HG03064 (cell line): Measurements from ENCODE around the gene CFAP251.

ENCODE experiments used
- ATAC-seq: cut with Tn5 transposase; IDR thresholded peaks from one replicate; pipeline ENCODE4 v1.9.1; 2021; ENCODE audit warnings: low read depth; ENCODE audit not compliant: unreplicated experiment

Gene CFAP251

DNA sequence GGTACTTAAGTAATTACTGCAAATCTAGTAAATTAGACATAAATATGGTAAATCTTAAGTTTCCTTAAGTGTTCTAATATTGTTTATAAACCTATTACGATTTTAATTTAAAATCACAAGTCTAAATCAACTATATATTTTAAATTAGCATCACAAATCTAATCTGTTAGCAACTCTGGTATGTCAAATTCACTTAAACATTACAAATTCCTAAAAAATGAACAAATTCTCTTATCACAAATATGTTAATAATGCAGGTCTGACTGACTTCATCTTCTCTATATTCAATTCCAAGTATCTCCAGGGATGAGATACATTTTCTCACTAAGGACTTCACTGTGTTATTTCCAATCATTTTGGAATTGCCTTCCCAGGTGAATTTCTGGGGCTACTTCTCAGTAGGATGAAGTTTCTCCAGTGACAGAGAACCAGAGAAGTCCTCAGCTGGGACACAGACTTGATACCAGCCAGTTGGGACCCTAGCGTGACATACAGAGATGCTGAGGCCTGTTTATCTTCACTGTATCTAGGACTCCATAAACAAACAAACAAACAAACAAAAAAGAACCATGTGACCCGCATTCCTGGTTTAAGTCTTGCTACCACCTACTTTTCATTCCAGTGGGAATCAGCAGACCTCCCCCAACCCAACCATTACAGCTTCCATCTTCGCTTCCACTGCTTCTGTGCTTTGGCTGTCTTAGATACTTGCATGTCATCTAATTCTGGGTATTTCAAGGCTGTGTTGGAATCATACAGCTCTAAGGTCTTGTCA lies 21.8 kb downstream of the CFAP251 start:
- ATAC-seq, result no peak

DNA sequence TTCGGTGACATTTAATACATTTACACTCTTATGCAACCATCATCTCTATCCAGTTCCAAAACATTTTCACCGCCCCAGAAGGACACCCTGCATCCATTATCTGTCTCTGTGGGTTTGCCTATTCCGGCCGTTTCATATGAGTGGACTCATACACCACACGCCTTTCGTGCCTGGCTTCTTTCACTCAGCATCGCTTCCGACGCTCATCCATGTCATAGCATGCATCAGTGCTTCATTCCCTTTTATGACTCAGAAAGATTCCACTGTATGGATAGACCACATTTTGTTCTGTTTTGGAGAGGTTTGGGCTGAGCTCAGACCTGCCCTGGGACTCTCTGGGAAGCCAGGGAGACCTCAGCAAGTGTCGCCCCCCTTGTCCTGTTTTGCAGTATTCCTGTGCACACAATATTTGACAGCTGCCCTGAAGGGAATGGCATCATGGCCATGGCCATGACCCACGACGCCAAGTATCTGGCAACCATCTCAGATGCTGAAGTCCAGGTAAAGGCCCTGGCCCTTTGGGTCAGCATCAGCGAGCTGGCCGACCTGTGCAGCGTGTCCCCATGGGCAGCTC lies 23.8 kb downstream of the CFAP251 start:
- no peak for ATAC-seq

DNA sequence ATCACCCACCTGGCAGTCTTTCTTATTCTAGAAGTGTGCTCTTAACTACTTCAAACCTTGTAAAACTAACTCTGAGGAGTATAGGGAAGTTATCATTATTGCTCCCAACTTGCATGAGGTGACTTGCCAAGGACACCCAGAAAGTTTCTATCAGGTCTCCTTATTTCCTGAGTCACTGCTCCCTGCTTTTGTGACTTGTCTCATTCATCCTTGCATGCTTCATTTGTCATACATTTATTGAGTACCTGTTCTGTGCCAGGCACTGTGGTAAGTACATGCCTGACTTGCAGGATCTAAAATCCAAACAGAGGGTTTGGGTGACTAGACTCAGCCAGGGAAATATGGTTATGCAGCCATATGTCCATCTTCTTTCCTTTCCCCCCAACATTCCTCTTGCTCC lies 25.5 kb downstream of the CFAP251 start:
- ATAC-seq, result no peak

DNA sequence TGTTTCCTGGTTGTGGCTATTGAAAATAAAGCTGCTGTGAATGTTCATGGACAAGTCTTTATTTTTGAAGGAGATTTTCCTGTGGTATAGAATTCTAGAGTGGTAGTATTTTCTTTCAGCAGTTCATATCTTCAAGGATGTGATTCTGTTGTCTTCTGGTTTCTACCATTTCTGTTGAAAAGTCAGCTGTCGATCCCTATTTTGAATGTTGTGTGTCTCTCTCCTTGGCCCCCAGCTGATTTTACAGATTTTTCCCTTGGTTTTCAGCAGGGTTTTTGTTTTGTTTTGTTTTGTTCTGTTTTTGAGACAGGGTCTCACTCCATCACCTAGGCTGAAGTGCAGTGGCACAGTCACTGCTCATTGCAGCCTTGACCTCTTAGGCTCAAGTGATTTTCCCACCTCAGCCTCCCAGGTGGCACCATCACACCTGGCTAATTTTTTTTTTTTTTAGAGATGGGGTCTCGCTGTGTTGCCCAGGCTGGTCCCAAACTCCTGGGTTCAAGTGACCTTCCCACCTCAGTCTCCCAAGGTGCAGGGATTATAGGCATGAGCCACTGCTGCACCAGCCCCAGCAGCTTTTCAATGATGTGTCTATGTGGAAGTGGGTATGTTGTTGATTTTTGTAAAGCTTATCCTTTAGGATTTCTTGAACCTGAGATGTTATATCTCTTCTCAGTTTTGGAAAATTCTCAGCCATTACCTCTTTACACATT lies 28.1 kb downstream of the CFAP251 start:
- no peak for ATAC-seq

DNA sequence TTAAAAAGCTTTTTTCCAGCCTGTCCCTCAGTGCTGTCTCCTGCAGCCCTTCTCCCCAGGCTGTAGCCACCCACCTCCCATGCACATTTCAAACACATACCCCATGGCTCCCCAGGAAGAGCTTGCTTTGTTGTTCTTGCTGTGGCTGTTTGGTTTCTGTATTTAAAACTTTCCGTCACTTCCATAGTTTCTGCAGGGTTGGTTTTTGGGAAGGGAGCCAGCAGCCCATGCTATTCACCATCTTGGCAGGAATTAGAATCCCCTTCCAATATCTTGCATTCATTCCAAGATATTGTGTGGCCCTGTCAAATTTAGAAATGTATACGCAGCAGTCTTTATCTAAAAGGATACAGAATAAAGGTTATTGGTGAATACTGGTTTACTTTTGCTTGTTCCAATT lies 29.6 kb downstream of the CFAP251 start:
- no peak for ATAC-seq

DNA sequence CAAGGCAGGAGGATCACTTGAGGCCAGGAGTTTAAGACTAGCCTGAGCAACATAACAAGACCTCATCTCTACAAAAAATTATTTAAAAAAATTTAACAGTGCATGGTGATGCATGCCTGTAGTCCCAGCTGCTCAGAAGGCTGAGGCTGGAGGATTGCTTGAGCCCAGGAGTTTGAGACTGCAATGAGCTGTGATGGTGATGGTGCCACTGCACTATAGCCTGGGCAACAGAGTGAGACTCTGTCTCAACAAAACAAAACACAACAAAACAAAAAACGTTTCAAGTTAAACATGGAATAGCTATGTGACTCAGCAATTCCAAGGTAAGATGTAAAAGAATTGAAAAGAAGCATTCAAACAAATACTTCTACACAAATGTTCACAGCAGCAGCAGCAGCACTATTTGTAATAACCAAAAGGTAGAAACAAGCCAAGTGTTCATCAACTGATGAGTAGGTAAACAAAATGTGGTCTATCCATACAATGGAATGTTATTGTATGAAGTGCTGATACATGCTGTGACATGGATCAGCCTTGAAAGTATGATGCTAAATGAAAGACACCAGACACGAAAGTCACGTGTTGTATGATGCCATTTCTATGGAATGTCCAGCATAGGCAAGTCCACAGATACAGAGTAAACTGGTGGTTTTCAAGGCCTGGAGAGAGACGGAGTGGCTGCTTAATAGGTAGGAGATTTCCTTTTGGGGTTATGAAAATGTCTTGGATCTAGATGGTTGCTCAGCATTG lies 31.4 kb downstream of the CFAP251 start:
- no peak for ATAC-seq

DNA sequence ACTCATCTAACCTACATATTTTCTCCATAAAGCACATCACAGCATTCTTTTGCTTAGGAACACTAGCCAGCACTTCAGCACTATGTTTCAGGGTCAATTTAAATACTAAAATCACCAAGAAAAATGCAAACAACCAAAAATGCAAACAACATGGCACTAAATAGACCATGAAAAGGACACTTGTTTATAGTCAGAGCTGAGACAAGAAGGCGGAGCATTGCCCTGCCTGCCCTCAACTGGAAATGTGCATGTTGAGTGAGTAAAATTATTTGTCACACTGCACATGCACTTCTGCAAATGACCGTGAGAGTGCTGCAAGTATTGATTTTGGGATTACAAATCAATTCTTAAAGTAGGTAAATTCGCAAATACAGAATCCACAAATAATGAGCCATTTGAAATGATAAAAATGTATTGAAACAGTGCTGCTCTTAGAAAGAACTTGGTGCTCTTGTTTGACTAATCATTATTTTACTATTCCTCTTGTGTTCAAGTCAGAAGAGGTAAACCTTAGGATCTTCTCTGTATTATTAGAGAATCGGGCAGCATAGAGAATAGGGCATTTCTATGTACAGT lies 34.8 kb downstream of the CFAP251 start:
- ATAC-seq, result no peak

DNA sequence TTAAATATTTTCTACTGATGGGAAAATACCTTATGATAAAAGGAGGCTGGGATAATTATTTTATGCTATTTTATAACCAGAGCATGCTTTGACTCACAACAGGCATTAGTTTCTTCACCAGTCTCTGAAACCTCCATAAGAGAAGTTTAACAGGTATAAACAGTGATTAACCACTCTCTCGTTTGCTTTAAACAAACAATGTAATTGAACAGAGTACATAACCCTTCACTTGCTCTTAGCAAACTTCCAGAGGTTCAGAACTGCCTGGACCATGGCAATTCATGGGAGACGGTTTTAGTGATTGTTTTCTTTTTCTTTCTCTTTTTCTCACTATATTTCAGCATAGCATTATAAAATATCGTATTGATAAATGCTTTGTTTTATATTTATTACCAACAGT lies 35.3 kb downstream of the CFAP251 start:
- no peak for ATAC-seq

DNA sequence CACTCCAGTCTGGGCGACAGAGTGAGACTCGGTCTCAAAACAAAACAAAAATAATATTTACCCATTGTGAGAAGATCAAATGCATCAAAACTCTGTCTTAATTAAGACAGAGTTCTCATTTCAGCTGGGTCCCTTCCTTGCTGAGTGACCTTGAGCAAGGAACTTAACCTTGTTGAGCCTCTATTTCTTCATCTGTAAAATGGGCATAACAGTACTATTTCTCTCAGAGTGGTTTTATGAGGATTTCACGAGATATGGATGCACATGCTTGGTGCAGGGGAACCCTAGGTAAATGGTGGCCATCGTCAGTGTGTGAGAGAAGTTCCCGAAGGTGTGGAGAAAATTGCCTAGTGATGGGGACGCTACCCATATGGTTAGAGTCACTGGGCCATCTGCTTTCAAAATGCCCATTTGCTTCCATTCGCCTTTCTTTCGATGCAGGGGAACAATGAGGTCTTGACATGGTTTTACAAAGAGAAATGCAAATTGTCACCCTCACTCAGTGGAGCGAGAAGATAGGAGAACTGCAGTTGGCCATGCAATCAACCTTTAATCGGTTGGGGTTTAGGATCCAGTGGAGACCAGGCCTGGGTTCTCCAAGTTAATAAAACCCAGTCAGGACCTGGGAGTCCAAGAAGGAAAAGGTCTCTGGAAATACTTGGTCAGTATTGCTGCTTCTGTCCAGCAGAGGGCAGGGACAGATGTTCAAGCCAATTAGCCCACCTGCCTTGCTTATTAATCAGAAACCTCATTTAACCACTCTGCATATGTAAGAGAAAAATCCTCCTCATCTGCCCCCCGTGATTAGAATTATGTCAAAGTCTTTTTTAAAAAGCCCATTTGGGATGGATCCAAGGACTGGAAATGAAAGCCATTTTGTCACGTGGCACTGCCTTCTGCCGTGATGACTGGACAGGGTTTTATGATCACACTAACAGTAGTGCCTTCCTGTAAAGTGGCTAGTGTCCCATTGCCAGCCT lies 37.2 kb downstream of the CFAP251 start:
- ATAC-seq, result no peak

DNA sequence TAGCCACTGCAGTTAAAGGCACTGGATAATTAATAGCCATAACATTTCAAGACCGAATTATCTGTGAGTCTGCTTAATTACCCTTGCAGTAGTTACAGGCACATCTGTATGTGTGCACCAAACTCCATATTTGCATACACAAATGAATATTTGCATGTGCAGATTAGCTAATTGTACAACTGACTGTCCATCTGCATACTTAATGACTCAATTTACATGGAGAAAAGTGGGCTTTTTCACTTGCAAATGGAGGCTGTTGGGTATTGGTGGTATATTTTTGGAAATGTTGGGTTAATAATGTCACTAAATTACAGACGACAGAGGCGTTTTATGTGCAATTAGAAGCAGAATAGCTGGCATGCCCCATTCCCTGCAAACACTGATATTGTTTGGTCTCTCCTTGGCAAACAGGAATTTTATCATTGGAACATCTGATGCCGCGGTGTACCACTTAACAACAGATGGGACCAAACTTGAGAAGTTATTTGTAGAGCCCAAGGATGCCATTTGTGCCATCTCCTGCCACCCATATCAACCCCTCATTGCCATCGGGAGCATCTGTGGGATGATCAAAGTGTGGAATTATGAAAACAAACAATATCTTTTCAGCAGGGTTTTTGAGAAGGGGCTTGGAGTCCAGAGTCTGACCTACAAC lies 39.6 kb downstream of the CFAP251 start:
- ATAC-seq, result no peak

DNA sequence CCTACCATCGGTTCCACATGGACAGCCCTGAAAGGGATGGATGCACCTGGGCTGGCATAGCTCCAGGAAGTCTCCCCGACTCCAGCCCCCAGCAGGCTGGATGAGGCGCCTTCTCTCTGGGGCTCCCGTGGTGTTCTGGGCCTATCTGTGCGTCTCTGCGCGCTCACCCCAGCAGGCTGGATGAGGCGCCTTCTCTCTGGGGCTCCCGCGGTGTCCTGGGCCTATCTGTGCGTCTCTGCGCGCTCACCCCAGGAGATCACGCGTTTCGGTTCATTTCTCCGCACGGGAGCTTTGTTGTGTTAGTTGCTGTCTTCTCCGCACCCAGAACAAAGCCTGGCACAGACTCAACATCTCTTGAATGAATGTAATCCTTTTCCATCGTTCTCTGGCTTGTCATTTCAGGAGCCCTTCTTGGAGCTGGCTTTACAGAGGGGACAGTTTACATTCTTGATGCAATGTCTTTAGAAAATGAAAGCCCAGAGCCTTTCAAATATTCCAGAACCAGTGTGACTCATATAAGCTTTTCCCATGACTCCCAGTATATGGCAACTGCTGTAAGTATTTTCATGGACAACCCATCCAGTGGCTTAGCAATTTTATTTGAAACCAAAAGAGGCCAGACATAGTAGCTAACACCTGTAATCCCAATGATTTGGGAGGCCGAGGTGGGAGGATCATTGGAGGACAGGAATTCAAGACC lies 40.3 kb downstream of the CFAP251 start:
- no peak for ATAC-seq

DNA sequence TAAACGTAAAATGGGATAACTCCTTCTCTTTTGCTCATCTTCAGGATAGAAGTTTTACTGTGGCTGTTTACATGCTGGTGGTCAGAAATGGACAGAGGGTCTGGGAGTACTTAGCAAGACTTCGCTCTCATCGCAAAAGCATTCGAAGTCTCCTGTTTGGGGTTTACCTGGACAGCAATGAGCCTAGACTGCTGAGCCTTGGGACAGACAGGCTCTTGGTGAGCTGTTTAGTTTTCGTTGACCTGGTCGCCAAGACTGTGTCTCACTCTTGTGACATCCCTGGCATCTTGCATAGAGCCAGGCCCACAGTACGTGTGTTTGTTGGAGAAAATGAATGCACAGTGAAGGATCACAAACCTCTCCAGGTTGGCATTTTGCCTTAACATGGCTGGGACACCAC lies 42.1 kb downstream of the CFAP251 start:
- no peak for ATAC-seq

DNA sequence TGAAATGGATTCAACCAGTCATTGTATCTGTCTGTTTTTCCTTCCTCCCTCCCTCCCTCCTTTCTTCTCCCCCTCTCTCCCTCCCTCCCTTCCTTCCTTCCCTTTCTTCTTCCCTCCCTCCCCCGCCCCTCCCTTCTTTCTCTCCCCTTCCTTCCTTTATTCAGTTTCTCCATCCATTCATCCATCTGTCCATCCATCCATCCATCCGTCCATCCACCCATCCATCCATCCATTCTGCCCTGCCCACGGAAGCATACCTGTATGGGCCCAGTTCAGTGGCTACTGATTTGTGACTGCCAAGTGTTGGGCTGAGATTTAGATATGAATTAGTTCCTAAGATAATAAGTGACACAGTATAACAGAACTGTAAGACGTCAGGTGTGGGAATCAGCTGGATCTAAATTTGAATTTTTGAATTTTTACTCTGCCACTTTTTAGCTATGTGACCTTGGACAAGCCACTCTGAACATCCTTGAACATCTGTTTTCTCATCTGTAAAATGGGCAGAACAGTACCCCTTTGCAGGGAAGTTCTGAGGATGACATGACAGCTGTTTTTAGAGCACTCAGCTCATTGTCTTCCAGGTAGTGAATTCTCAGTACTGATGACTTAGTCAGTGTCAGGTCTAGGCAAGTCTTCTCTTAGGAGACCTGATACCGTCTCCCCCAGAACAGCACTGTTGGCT lies 42.9 kb downstream of the CFAP251 start:
- ATAC-seq, result no peak

DNA sequence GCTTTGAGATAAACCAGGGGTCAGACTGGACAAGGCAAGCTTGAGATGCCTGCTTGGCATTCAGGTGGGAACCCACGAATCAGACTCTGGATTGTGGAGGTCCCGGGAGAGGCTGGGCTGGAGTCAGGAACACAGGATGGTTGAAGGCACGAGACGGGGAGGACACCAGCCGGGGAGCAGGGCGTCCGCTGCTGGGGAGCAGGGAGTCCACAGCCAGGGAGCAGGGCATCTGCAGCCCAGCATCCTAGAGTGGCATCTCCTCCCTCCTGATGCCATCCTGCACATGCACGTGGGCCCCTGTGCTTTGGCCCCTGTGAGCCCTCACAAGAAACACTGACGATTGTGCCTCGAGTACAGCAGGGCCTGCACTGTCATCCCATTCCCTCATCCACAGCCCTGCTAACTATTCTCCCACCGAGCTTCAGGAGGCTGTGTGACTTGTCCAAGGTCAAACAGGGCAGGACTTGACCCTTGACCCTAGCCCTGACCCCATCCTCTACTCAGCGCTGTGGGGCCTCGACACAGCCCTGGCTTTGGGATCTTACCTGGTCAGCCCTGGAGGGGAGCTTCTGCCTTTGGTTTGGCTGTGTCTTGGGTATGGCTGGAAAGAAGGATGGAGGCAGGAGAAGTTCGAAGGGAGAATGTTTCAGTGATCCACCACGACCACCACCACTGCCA lies 45.1 kb downstream of the CFAP251 start:
- no peak for ATAC-seq

DNA sequence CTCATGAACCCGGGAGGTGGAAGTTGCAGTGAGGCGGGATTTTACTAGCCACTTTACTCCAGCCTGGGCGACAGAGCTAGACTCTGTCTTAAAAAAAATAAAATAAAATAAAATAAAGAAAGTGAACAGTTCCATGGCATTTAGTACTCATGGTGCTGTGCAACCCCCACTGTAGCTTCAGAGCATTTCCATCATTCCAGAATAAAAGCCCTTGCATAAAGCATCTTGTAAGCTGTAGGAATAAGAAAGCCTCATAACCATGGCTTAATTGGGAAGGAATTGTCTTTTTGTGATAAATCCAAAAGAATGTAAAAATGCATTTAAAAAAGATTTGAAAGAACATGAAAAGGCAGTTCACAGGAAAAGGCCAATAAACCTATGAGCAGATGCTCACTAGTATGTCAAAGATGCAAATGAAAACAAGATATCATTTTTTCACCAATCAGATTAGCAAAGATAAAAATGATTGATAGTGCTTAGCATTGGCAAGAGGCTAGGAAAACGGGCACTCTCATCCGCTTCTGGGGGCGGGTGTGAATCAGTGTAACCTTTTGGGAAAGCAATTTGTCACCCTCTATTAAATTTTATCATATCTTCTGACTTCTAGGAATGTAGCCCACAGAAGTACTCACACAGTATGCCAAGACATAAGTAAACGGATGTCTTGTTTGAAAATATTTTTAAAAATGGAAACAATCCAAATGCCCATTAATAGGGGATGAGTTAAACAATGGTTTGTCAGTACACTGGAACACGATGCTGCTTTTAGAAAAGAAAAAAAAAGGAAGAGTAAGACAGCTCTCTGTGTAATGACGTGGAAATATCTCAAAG lies 46.6 kb downstream of the CFAP251 start:
- ATAC-seq, result no peak

DNA sequence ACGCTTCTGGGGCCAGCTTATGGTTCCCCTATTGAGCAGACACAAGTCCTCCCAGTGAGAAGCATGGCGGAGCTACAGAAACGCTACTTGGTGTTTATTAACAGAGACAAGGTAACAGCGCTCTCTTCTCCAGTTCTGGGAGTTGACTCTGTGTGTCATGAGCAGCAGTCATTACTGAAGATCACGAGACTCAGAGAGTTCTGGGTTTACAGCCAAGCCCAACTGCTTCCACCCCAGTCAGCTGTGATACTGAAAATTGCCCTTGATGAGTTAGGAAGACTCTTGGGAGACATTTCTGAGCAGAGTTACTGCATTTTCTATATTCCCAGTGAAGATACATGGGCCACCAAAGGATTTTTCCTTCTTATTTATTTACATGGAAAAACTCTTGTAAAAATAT lies 48.6 kb downstream of the CFAP251 start:
- no peak for ATAC-seq

DNA sequence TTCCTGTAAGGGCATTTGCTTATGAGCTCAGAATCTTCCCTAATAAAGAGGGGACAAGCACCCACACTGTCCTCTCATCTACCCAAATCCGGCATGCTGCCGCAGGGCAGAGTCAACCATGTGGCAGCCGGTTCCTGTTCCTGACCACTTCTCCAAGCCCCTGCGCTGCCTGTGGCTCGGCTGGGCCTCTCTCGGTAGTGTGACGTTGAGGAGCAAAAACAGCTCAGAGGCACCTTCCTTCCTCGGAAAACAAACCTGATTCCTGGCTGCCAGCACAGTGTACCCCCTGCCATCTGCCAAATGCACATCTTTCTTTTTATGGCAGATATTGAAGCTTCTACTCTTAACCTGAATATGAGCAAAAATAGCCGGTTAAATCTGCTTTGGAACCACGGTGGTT lies 50.5 kb downstream of the CFAP251 start:
- no peak for ATAC-seq
